LNCAP (cell line): ENCODE results near the gene HCFC1.

Experiments
- CTCF ChIP-seq: fragments of 450-650 bp; IDR thresholded peaks from 2 replicates; pipeline ENCODE4 v1.5.1; 2017; ENCODE audit warnings: mild to moderate bottlenecking

HCFC1 gene

DNA sequence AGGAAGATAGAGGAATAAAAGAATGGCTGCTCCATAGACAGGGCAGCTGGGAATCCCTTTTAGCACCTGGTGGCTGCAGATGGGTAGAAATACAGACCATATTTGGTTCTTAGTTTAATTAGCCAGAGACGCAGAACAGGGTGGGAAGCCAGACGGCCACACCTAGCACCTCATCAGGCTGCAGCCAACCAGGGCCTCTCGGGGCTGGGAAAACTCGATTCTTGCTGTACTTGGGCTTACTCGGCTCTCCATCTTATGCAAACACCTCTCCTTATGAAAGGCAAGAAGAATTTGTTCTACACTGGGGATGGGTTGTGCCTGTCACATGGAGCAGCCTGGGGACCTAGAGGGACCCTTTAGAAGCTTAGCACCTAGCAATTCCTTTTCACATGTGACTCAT lies 28.4 kb upstream of the HCFC1 start:
- no peak for TF ChIP-seq CTCF

DNA sequence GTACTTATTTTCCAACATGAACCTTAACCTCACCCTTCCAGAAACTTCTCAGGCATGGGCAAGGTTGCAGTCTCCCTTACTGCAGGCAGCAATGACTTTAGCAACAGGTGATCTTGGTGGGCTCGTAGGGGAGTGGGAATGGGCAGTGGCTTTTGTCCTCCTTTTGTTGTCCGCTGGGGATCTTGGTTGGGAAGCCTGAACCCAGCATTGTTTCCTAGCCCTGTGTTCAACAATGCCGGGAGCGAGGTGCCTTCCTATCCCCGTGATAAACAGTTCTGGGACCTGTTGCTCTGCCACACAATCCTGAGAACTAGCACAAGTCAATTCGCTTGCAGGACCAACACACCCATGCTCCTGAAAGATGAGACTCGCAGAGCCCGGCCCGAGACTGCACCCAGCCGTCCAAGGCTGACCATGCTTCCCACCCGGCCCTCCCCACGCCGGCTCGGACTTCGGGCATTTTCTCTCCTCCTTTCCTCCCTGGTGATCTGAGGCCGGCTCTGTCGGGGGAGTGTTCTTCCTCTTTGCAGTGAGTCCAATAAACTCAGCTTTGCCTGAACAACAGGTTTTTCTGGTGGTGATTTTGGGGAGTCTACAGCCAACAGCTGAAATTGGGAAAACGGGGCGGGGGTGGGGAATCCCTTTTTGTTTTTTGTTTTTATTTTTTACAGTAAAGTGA lies 27.9 kb upstream of the HCFC1 start:
- TF ChIP-seq CTCF = no peak

DNA sequence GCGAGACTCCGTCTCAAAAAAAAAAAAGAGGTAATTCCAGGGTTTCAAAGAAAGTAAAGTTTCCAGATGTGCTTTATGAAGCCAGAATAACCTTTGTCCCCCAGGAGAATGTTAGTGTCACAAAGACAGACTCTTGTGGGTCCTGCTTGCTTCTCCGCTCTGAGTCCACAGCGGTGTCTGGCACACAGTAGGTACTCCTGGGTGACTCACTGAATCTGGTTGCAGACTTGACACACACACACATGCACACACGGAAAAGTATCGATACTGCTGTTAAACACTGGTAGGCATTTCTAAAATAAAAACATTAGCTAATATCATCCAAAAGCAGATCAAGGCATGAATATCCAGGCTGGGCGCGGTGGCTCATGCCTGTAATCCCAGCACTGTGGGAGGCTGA lies 23.9 kb upstream of the HCFC1 start:
- TF ChIP-seq CTCF = no peak

- TF ChIP-seq CTCF = no peak
Observed at GRCh38 chrX:153993978-153994377, 22.4 kb upstream of the HCFC1 start.

- no peak for TF ChIP-seq CTCF
Observed at GRCh38 chrX:153993079-153993478, 21.5 kb upstream of the HCFC1 start.

DNA sequence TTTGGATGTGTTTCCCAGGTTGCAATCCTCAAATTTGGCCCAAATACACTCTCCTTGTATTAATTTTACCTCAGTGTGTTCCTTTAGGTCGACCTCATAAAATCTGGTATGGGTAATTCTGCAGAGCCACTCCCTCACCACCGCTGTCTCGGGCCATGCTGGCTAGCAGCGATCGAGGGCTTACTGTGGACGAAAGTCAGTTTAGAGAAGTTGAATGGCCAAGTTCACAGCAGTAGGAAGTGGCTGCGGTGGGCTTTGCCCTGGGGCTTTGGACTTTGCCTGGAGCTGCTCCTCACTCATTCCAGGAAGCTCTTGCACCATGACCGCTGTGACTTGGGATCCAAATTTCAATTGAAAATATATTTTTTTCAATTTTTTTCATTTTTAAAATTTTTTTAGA lies 20.6 kb upstream of the HCFC1 start:
- no peak for TF ChIP-seq CTCF

- no peak for TF ChIP-seq CTCF
Observed at GRCh38 chrX:153991013-153991580, 19.5 kb upstream of the HCFC1 start.
